ENCODE data around the gene LAGE3. TPM values are rescaled to one million over a fixed set of nuclear protein-coding genes. Genes with fewer than 3 reads are reported as not detected.
A peak's percentile ranks its signal among the peaks of the same experiment; 100 is the strongest.

Gene LAGE3
- total RNA-seq, 1 donor from 2014 or later = 18.0 TPM

DNA sequence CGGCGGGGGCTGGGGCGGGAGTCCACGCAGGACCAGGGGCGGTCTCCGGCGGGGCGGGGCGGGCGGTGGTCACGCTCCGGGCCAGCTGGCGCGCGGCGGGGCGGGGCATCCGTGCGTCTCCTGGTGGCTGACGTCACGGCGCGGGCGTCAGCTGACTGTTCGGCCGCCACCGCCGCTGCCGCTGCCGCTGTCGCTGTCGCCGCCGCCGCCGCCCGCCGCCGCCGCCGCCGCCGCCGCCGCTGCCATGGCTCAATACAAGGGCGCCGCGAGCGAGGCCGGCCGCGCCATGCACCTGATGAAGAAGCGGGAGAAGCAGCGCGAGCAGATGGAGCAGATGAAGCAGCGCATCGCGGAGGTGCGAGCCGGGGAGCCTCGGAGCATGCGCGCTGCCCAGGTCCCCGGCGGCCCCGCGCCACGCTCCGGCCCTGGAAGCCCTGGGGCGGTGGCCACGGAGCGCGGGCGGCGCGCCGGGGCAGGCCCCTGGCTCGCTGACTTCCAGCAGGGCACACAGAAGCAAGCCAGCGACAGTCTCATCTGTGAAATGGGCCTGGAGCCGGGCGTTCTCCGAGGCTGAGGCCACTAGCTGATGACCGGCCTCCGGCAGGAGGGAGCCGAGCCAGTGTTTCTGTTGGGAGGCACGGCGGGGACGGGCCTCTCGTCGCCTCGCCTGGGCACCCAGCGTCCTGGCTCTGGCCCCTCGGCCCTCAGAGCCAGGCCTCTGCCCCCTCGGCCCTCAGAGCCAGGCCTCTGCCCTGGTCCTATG, 34.9 kb downstream of the LAGE3 start, which contains the start of gene FAM50A:
TSS of gene FAM50A (plus strand) at position 150 of the 763 bp plus-strand sequence. CDS start at position 245, 95 bp downstream.
- peak within 1 kb of the TSS; percentile 75 for H3K4me3 ChIP-seq
- H3K27me3 ChIP-seq (ENCODE audit: low read depth) = no peaks in the 10 kb centered on the region
- peak; percentile 87 for DNase-seq
- no peaks in the 10 kb centered on the region for H3K9me3 ChIP-seq (replicated peaks)
- H3K27ac ChIP-seq (replicated peaks) = peak within 1 kb of the TSS; percentile 86
- H3K36me3 ChIP-seq = peaks cover 41% of the 10 kb centered on the region
- TF ChIP-seq, protein P1, sequence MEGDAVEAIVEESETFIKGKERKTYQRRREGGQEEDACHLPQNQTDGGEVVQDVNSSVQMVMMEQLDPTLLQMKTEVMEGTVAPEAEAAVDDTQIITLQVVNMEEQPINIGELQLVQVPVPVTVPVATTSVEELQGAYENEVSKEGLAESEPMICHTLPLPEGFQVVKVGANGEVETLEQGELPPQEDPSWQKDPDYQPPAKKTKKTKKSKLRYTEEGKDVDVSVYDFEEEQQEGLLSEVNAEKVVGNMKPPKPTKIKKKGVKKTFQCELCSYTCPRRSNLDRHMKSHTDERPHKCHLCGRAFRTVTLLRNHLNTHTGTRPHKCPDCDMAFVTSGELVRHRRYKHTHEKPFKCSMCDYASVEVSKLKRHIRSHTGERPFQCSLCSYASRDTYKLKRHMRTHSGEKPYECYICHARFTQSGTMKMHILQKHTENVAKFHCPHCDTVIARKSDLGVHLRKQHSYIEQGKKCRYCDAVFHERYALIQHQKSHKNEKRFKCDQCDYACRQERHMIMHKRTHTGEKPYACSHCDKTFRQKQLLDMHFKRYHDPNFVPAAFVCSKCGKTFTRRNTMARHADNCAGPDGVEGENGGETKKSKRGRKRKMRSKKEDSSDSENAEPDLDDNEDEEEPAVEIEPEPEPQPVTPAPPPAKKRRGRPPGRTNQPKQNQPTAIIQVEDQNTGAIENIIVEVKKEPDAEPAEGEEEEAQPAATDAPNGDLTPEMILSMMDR (IDR thresholded peaks at IDR 0.05; ENCODE audit: borderline replicate concordance) = peak; percentile 17
- H3K4me1 ChIP-seq = peaks cover 23% of the 10 kb centered on the region
- intact Hi-C loops (cut with micrococcal nuclease) = no loop called here

DNA sequence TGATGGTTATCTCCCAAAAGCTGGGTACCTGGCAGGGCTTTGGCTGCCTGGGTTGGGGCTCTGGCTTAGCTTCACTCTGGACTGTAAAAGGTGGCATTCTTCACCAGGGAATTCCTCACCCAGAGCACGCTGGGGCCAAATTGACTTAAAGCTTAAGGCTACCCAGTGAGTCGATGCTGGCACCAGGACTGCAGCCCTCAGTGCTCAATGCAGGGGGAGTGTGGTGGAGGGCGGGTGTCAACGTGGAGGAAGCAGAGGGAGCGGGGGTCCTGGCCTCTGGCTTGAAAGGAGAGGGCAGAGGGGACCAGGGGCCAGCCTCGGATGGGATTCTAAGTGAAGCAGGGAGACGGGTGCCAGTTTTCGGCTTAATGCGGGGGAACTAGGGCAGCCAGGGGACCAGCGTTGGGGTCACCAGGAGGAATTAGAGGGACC, 35.6 kb downstream of the LAGE3 start:
- Histone ChIP-seq H3K9me3 (replicated peaks) (no peaks in the 10 kb centered on the region), H3K4me3 (peak overlapping the region; percentile 75), H3K27ac (replicated peaks) (peak overlapping the region; percentile 86), H3K36me3 (peaks cover 34% of the 10 kb centered on the region), H3K27me3 (ENCODE audit: low read depth) (no peaks in the 10 kb centered on the region), H3K4me1 (peaks cover 29% of the 10 kb centered on the region)
- TF ChIP-seq, protein P1 (IDR thresholded peaks at IDR 0.05; ENCODE audit: borderline replicate concordance) = no peak
- intact Hi-C loops (cut with micrococcal nuclease) = no loop called here
- DNase-seq = no peak

DNA sequence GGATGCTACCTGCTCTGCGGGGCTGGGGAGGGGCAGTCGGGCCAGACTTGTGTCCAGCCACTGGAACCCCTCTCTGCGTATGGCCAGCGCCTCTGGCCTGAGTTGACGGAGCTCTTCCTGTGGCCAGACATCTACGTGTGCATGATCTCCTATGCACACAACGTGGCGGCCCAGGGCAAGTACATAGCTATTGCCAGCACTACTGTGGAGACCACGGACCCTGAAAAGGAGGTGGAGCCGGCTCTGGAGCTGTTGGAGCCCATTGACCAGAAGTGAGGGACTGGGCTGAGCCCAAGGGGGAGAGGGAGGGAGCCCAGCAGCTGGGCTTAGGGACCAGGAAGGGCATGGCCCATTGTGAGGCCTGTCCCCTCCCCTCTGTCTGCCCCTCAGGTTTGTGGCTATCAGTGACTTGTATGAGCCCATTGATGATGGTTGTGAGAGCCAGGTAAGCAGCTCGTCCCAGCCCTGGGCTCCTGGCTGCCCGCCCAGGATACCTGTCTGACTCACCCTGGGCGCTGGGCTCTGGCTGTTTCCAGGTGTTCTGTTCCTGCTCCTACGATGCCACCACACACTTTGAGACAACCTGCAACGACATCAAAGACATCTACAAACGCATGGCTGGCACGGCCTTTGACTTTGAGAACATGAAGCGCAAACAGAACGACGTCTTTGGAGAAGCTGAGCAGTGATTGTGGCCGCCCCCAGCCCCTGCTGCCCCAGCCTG, 36.9 kb downstream of the LAGE3 start:
- Histone ChIP-seq H3K36me3 (peaks cover 28% of the 10 kb centered on the region), H3K4me3 (no peak overlapping the region), H3K4me1 (peaks cover 38% of the 10 kb centered on the region), H3K27ac (replicated peaks) (no peak overlapping the region), H3K9me3 (replicated peaks) (no peaks in the 10 kb centered on the region), H3K27me3 (ENCODE audit: low read depth) (no peaks in the 10 kb centered on the region)
- DNase-seq = no peak
- intact Hi-C loops (cut with micrococcal nuclease) = no loop called here
- TF ChIP-seq, protein P1 (IDR thresholded peaks at IDR 0.05; ENCODE audit: borderline replicate concordance) = no peak

DNA sequence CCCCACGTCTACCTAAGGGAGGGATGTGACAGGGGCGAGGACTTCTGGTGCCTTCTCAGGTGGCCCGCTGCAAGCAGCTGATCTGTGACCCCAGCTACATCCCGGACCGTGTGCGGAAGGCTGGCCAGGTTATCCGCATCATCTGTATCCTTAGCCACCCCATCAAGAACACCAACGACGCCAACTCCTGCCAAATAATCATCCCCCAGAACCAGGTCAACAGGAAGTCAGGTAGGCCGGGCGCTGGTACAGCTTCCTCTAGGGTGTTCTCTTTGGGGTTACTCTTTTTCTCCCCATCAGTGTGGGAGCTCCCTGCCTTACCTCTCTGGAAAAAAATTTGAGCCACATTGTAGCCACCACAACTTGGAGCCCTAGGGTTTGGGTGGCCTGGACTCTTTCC, 37.5 kb downstream of the LAGE3 start:
- H3K9me3 ChIP-seq (replicated peaks) = no peaks in the 10 kb centered on the region
- DNase-seq = no peak
- intact Hi-C loops (cut with micrococcal nuclease) = no loop called here
- H3K27ac ChIP-seq (replicated peaks) = no peak overlapping the region
- H3K36me3 ChIP-seq = peaks cover 27% of the 10 kb centered on the region
- H3K4me3 ChIP-seq = no peak overlapping the region
- H3K27me3 ChIP-seq (ENCODE audit: low read depth) = no peaks in the 10 kb centered on the region
- peaks cover 38% of the 10 kb centered on the region for H3K4me1 ChIP-seq
- TF ChIP-seq, protein P1 (IDR thresholded peaks at IDR 0.05; ENCODE audit: borderline replicate concordance) = no peak

GRCh38 chrX:154440623-154441357, 38.3 kb downstream of the LAGE3 start:
- peaks cover 42% of the 10 kb centered on the region for H3K4me1 ChIP-seq
- H3K27me3 ChIP-seq (ENCODE audit: low read depth) = no peaks in the 10 kb centered on the region
- intact Hi-C loops (cut with micrococcal nuclease) = no loop called here
- no peak overlapping the region for H3K27ac ChIP-seq (replicated peaks)
- DNase-seq = no peak
- peaks cover 26% of the 10 kb centered on the region for H3K36me3 ChIP-seq
- no peaks in the 10 kb centered on the region for H3K9me3 ChIP-seq (replicated peaks)
- TF ChIP-seq, protein P1 (IDR thresholded peaks at IDR 0.05; ENCODE audit: borderline replicate concordance) = no peak
- H3K4me3 ChIP-seq = no peak overlapping the region

Measured in left ventricle myocardium inferior (tissue), 1 donor.